ENCODE results near the gene HTR3E.

DNA sequence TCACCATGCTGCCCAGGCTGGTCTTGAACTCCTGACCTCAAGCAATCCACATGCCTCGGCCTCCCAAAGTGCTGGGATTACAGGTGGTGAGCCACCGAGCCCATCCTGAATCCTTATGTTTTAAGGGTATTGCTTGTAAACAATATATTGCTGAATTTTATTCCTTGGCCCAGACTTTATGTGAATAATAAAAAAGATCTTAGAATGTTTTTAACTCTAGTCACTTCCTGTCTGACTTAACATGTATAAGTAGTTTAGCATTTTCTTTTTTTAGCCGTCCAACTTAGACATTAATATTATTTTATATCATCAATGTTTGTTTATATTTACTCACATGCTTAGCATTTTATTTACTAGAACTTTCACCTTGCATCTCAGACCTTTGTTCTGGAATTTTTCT, 29.1 kb downstream of the HTR3E start:
- TF ChIP-seq, protein P1, sequence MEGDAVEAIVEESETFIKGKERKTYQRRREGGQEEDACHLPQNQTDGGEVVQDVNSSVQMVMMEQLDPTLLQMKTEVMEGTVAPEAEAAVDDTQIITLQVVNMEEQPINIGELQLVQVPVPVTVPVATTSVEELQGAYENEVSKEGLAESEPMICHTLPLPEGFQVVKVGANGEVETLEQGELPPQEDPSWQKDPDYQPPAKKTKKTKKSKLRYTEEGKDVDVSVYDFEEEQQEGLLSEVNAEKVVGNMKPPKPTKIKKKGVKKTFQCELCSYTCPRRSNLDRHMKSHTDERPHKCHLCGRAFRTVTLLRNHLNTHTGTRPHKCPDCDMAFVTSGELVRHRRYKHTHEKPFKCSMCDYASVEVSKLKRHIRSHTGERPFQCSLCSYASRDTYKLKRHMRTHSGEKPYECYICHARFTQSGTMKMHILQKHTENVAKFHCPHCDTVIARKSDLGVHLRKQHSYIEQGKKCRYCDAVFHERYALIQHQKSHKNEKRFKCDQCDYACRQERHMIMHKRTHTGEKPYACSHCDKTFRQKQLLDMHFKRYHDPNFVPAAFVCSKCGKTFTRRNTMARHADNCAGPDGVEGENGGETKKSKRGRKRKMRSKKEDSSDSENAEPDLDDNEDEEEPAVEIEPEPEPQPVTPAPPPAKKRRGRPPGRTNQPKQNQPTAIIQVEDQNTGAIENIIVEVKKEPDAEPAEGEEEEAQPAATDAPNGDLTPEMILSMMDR (IDR thresholded peaks at IDR 0.05), result no peak
- no peak for TF ChIP-seq POLR2A (IDR thresholded peaks at IDR 0.05)
